HCT116 (cell line): ENCODE data around the gene HOXB2. TPM values are rescaled to one million over a fixed set of nuclear protein-coding genes. Genes with fewer than 3 reads are reported as not detected.

Experiments
- ATAC-seq: fragments of 200-7000 bp; cut with Tn5 transposase; 2 replicates; pipeline ENCODE4 v1.9.1; 2020; ENCODE audit warnings: mild to moderate bottlenecking, moderate library complexity
- BruUV-seq: library from RNA; stranded (reverse); fragments of 400-500 nt; replicated peaks from 2 replicates; lab custom pipeline; 2021; lab: Mats Ljungman, UMichigan
- CTCF ChIA-PET: fragments of 300-600 bp; sonication (Branson Sonifier 250); formaldehyde crosslinking; loops from one replicate; lab custom pipeline; 2021; ENCODE audit warnings: antibody characterized with exemption; lab: Charles Lee
- POLR2A ChIA-PET: fragments of 300-600, 350-600 bp; sonication (Branson Sonifier 250); formaldehyde crosslinking; loops from one replicate; lab custom pipeline; 2021; ENCODE audit warnings: antibody characterized with exemption; lab: Charles Lee
- RAD21 ChIA-PET, 2 experiments: fragments of 300-600 bp; sonication (Branson Sonifier 250); formaldehyde crosslinking; loops; one replicate each; lab custom pipeline; 2023; ENCODE audit warnings: low total read pairs in 2 of 2; ENCODE audit not compliant: uncharacterized antibody in 2 of 2, unreplicated experiment in 2 of 2, low non-redundant PET in 1 of 2; lab: Charles Lee
- DNase-seq: peaks from one replicate; pipeline ENCODE4 v3.0.0-alpha.2; 2010; ENCODE audit warnings: low read depth, low spot score
- H2AFZ ChIP-seq: fragments of 200-600 bp; shearing (Covaris generic), sonication (generic); 2 replicates; pipeline ENCODE4 v1.6.1; 2017; ENCODE audit warnings: low read depth, mixed run types, mixed read lengths, antibody characterized with exemption, low read length; ENCODE audit not compliant: poor library complexity, severe bottlenecking
- H3K27ac ChIP-seq: 2 replicates; pipeline ENCODE4 v1.5.1; 2012; ENCODE audit warnings: low read depth, low read length
- H3K27me3 ChIP-seq: fragments of 200-600 bp; sonication (generic); 2 replicates; pipeline ENCODE4 v1.6.1; 2016; ENCODE audit warnings: mixed run types, low read length, mixed read lengths; ENCODE audit not compliant: insufficient read depth
- H3K36me3 ChIP-seq, 2 experiments: fragments of 200-500 bp in 1 of 2; fragments of 200-600 bp in 1 of 2; sonication (Bioruptor generic) in 1 of 2; sonication (generic) in 1 of 2; 2 replicates each; pipeline versions ENCODE4 v1.5.1 to v1.6.1; 2014 to 2016; ENCODE audit warnings: low read length in 2 of 2, inconsistent platforms in 1 of 2, mixed read lengths in 1 of 2, mixed run types in 1 of 2; ENCODE audit not compliant: insufficient read depth in 2 of 2, control insufficient read depth in 1 of 2
- H3K4me1 ChIP-seq, 2 experiments: fragments of 200-600 bp in 1 of 2; sonication (generic) in 1 of 2; 2 replicates each; pipeline versions ENCODE4 v1.5.1 to v1.6.1; 2012 to 2017; ENCODE audit warnings: low read length in 2 of 2, inconsistent platforms in 1 of 2, mild to moderate bottlenecking in 1 of 2, mixed read lengths in 1 of 2, mixed run types in 1 of 2, moderate library complexity in 1 of 2; ENCODE audit not compliant: insufficient read depth in 2 of 2, control insufficient read depth in 1 of 2
- H3K4me2 ChIP-seq: fragments of 200-600 bp; sonication (generic); 2 replicates; pipeline ENCODE4 v1.6.1; 2017; ENCODE audit warnings: mixed run types, low read length, mixed read lengths
- H3K4me3 ChIP-seq, 2 experiments: fragments of 200-600 bp in 1 of 2; sonication (generic) in 1 of 2; replicated peaks in 1 of 2; 2 replicates each; pipeline ENCODE4 v1.5.1; 2011 to 2016; ENCODE audit warnings: low read length in 2 of 2, control low read depth in 1 of 2, low read depth in 1 of 2, mild to moderate bottlenecking in 1 of 2, mixed read lengths in 1 of 2, mixed run types in 1 of 2
- H3K79me2 ChIP-seq: fragments of 200-600 bp; sonication (generic); 2 replicates; pipeline ENCODE4 v1.6.1; 2017; ENCODE audit warnings: mild to moderate bottlenecking, mixed run types, low read length, moderate library complexity, mixed read lengths; ENCODE audit not compliant: insufficient read depth
- H3K9ac ChIP-seq: fragments of 200-600 bp; sonication (generic); 2 replicates; pipeline ENCODE4 v1.6.1; 2016; ENCODE audit warnings: low read length, mixed read lengths
- H3K9me2 ChIP-seq: fragments of 200-600 bp; sonication (generic), shearing (Covaris generic); 2 replicates; pipeline ENCODE4 v1.6.1; 2017; ENCODE audit warnings: mixed run types, mild to moderate bottlenecking, moderate library complexity; ENCODE audit not compliant: insufficient read depth
- H3K9me3 ChIP-seq, 2 experiments: fragments of 200-500 bp in 1 of 2; fragments of 200-600 bp in 1 of 2; sonication (Bioruptor generic) in 1 of 2; sonication (generic) in 1 of 2; 2 replicates each; pipeline ENCODE4 v1.6.1; 2014 to 2017; ENCODE audit warnings: low read length in 2 of 2, mixed read lengths in 2 of 2, inconsistent platforms in 1 of 2, low read depth in 1 of 2, mild to moderate bottlenecking in 1 of 2, mixed run types in 1 of 2, moderate library complexity in 1 of 2; ENCODE audit not compliant: control insufficient read depth in 1 of 2, insufficient read depth in 1 of 2
- H4K20me1 ChIP-seq: fragments of 200-600 bp; sonication (generic), shearing (Covaris generic); 2 replicates; pipeline ENCODE4 v1.6.1; 2017; ENCODE audit warnings: mixed run types, mild to moderate bottlenecking, moderate library complexity; ENCODE audit not compliant: insufficient read depth
- CTCF ChIP-seq, 3 experiments: fragments of 200-600 bp in 1 of 3; sonication (generic) in 1 of 3; IDR thresholded peaks in 2 of 3; conservative IDR thresholded peaks in 1 of 3; 2 replicates each; pipeline ENCODE4 v1.5.1; 2012 to 2017; ENCODE audit warnings: low read depth in 2 of 3, low read length in 2 of 3, antibody characterized with exemption in 1 of 3, borderline replicate concordance in 1 of 3, control low read depth in 1 of 3, mild to moderate bottlenecking in 1 of 3, mixed read lengths in 1 of 3, mixed run types in 1 of 3, moderate library complexity in 1 of 3; ENCODE audit not compliant: insufficient read depth in 1 of 3
- ELF1 ChIP-seq: IDR thresholded peaks from 2 replicates; pipeline ENCODE4 v1.6.1; 2012; ENCODE audit warnings: low read depth, borderline replicate concordance
- EZH2 ChIP-seq: fragments of 200-600 bp; sonication (generic); IDR thresholded peaks from 2 replicates; pipeline ENCODE4 v1.6.1; 2017; ENCODE audit warnings: antibody characterized with exemption, mixed run types
- FOSL1 ChIP-seq: IDR thresholded peaks from 2 replicates; pipeline ENCODE4 v1.6.1; 2012; ENCODE audit warnings: low read depth
- JUND ChIP-seq: IDR thresholded peaks from 2 replicates; pipeline ENCODE4 v1.6.1; 2012
- POLR2A ChIP-seq: IDR thresholded peaks from 2 replicates; pipeline ENCODE4 v1.7.0; 2011; ENCODE audit warnings: borderline replicate concordance; ENCODE audit not compliant: insufficient read depth, insufficient read length; ENCODE audit errors: extremely low read depth
- SP1 ChIP-seq: IDR thresholded peaks from 2 replicates; pipeline ENCODE4 v1.6.1; 2012; ENCODE audit warnings: low read depth
- SRF ChIP-seq: IDR thresholded peaks from 2 replicates; pipeline ENCODE4 v1.6.1; 2012; ENCODE audit warnings: low read depth
- TCF7L2 ChIP-seq: IDR thresholded peaks from 2 replicates; pipeline ENCODE4 v1.7.0; 2011; ENCODE audit warnings: borderline replicate concordance, inconsistent platforms; ENCODE audit not compliant: insufficient read depth, insufficient read length; ENCODE audit errors: extremely low read depth
- ZFX ChIP-seq: fragments of 450-650 bp; IDR thresholded peaks from 2 replicates; pipeline ENCODE4 v1.6.1; 2017
- intact Hi-C: fragments of 100-400 bp; cut with micrococcal nuclease; formaldehyde crosslinking; loops from 2 replicates; pipeline ENCODE4 v1.10.0; 2022
- total RNA-seq: library from RNA; stranded (reverse); gene quantifications from one replicate; pipeline ENCODE4 v1.2.1, GENCODE V29; 2021; ENCODE audit not compliant: unreplicated experiment
- TF ChIP-seq, protein P1 (sequence below): IDR thresholded peaks from 2 replicates; pipeline ENCODE4 v1.6.1; 2012
- TF ChIP-seq, protein P2 (sequence below): IDR thresholded peaks from 2 replicates; pipeline ENCODE4 v1.6.1; 2012; ENCODE audit warnings: low read depth

HOXB2 gene
- total RNA-seq, 1 experiment from 2014 or later, result 2.0 TPM

DNA sequence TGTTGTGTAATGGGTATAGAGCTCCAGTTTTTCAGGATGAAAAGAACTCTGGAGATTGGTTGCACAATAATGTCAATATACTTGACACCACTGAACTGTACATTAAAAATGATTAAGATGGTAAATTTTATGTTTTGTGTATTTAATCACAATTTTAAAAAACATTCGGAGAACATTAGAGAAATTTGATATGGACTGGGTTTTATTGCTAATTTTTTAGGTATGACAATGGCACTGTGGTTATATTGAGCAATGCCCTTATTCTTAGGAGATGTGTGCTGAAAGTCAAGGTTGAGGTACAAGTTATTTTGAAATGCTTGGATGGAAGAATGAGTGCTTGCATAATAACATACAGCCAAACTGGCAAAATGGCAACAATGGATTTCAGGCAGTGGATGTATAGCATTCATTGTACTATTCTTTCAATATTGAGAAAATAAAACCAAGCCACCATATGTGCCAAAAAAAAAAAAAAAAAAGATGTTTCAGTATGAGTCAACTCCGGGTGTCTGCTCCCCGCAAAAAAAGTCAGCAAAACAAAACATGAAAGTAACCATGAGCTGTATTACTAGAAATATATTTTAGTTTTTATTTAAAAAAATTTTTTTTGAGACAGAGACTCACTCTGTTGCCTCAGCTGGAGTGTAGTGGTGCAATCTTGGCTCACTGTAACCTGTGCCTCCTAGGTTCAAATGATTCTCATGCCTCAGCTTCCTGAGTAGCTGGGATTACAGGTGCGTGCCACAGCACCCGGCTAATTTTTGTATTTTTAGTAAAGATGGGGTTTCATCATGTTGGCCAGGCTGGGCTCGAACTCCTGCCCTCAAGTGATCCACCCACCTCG lies 33.9 kb downstream of the HOXB2 start:
- no TSS peak for BruUV-seq
- H3K27me3 ChIP-seq, result peaks cover 14% of the 10 kb centered on the region; the same call in 1 of the 2 replicates
- H3K4me3 ChIP-seq, result no peak overlapping the region
- H3K4me2 ChIP-seq, result no peak overlapping the region
- ChIA-PET POLR2A (no interaction called here), RAD21 (no interaction called here), CTCF (no interaction called here)
- no peak for ATAC-seq
- TF ChIP-seq SP1 (no peak), EZH2 (no peak), FOSL1 (no peak), POLR2A (no peak)
- TF ChIP-seq, protein P1, sequence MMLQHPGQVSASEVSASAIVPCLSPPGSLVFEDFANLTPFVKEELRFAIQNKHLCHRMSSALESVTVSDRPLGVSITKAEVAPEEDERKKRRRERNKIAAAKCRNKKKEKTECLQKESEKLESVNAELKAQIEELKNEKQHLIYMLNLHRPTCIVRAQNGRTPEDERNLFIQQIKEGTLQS, result no peak
- peaks cover 3 to 8% of the 10 kb centered on the region in 2 experiments; a peak in 3 of 4 replicates for H3K4me1 ChIP-seq
- H3K9ac ChIP-seq, result no peak overlapping the region
- no peaks in the 10 kb centered on the region for H3K36me3 ChIP-seq
- H3K79me2 ChIP-seq, result no peaks in the 10 kb centered on the region
- no peaks in the 10 kb centered on the region for H3K9me3 ChIP-seq
- no peaks in the 10 kb centered on the region for H3K9me2 ChIP-seq
- intact Hi-C loops, result no loop called here
- no peak for DNase-seq
- no peak overlapping the region for H3K27ac ChIP-seq
- H4K20me1 ChIP-seq, result no peaks in the 10 kb centered on the region
- H2AFZ ChIP-seq, result no peak overlapping the region

- Histone ChIP-seq H3K9ac (no peak overlapping the region), H3K9me3 (no peaks in the 10 kb centered on the region), H4K20me1 (no peaks in the 10 kb centered on the region), H3K4me1 (peaks cover 9 to 14% of the 10 kb centered on the region in 2 experiments), H2AFZ (no peak overlapping the region), H3K27ac (no peak overlapping the region), H3K36me3 (no peaks in the 10 kb centered on the region), H3K4me3 (no peak overlapping the region), H3K9me2 (no peaks in the 10 kb centered on the region), H3K27me3 (peaks cover 14% of the 10 kb centered on the region; the same call in 1 of the 2 replicates), H3K79me2 (no peaks in the 10 kb centered on the region), H3K4me2 (no peak overlapping the region)
- BruUV-seq, result no TSS peak
- ChIA-PET RAD21 (no interaction called here), POLR2A (no interaction called here), CTCF (no interaction called here)
- ATAC-seq (no peak), DNase-seq (no peak)
- intact Hi-C loops, result no loop called here
- TF ChIP-seq FOSL1 (no peak), CTCF (IDR thresholded peaks at IDR 0.05 in 2 of 3, conservative IDR thresholded peaks at IDR 0.05 in 1 of 3; ENCODE audit: borderline replicate concordance in 1 of 3, insufficient read depth in 1 of 3, low read depth in 2 of 3, low read length in 2 of 3) (no peak), ELF1 (no peak), TCF7L2 (no peak), JUND (no peak), ZFX (no peak), SRF (no peak)
- TF ChIP-seq, protein P2, sequence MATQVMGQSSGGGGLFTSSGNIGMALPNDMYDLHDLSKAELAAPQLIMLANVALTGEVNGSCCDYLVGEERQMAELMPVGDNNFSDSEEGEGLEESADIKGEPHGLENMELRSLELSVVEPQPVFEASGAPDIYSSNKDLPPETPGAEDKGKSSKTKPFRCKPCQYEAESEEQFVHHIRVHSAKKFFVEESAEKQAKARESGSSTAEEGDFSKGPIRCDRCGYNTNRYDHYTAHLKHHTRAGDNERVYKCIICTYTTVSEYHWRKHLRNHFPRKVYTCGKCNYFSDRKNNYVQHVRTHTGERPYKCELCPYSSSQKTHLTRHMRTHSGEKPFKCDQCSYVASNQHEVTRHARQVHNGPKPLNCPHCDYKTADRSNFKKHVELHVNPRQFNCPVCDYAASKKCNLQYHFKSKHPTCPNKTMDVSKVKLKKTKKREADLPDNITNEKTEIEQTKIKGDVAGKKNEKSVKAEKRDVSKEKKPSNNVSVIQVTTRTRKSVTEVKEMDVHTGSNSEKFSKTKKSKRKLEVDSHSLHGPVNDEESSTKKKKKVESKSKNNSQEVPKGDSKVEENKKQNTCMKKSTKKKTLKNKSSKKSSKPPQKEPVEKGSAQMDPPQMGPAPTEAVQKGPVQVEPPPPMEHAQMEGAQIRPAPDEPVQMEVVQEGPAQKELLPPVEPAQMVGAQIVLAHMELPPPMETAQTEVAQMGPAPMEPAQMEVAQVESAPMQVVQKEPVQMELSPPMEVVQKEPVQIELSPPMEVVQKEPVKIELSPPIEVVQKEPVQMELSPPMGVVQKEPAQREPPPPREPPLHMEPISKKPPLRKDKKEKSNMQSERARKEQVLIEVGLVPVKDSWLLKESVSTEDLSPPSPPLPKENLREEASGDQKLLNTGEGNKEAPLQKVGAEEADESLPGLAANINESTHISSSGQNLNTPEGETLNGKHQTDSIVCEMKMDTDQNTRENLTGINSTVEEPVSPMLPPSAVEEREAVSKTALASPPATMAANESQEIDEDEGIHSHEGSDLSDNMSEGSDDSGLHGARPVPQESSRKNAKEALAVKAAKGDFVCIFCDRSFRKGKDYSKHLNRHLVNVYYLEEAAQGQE, result no peak
These were observed 34.5 kb downstream of the HOXB2 start for GRCh38 chr17:48510381-48510760.
